GM21447 (cell line): ENCODE results near the gene TUBAL3.
"Not testable (repeated sequence)": the region's sequence is repeated elsewhere in the genome, so short reads cannot be mapped to it uniquely, and the experiment has no call there.

ENCODE experiments used
- ATAC-seq: cut with Tn5 transposase; IDR thresholded peaks from one replicate; pipeline ENCODE4 v1.9.1; 2021; ENCODE audit not compliant: unreplicated experiment

Gene TUBAL3

DNA sequence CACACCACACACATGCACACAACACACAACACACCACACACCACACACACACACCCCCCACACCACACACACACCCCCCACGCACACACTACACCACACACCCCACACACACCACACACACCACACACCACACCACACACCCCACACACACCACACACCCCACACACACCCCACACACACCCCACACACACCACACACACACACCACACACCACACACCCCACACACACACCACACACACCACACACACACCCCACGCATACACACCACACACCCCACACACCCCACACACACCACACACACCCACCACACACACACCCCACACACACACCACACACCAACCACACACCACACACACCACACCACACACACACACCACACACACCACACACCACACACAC, 23.4 kb downstream of the TUBAL3 start:
- no peak for ATAC-seq

DNA sequence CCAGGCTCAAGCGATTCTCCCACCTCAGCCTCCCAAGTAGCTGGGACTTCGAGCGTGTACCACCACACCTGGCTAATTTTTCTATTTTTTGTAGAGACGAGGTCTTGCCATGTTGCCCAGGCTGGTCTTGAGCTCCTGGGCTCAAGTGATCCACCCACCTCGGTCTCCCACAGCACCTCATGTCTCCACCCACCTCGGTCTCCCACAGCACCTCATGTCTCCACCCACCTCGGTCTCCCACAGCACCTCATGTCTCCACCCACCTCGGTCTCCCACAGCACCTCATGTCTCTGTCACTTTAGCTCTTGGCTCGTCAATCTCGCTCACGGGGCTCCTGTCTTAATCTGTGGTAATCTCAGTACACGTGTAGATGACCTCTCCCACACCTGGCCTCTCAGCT, 24.2 kb downstream of the TUBAL3 start:
- ATAC-seq: not testable (repeated sequence)

DNA sequence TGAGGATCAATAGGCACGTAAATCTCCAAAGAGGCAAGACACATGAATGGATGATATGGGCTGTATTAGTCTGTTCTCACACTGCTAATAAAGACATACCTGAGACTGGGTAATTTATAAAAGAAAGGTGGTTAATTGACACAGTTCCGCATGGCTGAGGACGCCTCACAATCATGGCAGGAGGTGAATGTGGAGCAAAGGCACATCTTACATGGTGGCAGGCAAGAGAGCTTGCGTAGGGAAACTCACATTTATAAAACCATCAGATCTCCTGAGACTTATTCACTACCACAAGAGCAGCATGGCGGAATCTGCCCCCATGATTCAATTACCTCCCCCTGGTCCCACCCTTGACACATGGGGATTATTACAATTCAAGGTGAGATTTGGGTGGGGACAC, 25.4 kb downstream of the TUBAL3 start:
- not testable (repeated sequence) for ATAC-seq

DNA sequence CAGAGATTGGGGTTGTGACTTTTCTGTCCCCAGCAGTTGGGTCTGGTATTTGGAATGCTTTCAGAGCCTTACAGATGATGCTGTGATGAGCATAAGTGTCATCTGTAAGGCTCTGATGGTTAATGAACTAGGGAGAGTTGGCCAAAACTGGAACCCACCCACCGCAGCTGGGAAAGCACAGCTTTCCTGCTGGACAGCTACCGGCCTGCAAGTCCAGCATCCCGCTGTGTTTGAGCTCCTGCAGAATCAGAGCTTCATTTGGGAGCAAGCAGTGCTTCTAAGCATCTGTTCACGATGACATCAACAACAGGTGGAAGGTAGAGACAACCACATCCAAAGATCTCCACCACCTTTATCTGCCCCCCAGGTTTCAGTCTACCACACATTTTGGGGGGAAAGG, 28.2 kb downstream of the TUBAL3 start:
- ATAC-seq: no peak

DNA sequence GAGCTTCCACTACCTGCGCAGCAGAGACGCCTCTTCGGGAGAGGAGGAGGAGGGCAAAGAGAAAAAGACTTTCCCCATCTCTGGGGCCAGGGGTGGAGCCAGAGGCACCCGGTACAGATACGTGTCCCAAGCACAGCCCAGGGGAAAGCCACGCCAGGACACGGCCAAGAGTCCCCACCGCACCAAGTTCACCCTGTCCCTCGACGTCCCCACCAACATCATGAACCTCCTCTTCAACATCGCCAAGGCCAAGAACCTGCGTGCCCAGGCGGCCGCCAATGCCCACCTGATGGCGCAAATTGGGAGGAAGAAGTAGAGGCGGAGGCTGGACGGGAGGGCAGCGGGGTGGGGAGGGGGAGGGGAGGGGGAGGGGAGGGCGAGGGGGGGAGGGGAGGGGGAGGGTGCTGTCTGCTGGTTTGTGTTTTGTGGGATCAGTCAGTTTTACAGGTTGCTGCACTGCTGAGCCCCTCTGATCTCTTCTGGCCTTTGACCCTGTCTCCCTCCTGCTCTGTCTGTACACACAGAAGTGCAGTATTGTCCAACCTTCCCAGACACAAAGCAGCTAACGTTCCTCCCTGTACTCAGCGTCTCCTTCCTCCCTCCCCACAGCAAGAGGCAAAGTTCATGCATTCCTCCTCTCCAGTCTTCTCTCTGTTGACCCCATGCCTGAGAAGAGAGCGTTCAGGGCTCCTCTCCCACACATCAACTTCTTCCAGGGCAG, 30.6 kb downstream of the TUBAL3 start:
- ATAC-seq: no peak

DNA sequence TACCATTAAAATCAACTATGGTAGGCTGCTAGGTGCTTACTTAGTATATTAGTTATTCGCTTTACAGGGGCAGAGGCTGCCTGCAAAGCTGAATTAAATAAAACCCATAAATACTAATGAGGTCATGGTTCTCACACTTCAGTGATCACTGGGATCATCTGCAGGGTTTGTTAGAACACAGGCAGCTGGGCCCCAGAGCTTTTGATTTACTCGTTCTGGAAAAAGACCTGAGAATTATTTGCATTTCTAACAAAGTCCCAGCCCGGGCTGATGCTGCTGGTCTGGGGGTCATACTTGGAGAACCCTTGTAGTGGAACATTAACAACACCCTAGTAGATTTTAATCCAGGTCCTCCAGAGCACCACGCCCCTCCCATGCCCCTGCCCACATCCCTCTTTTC, 31.3 kb downstream of the TUBAL3 start:
- ATAC-seq: no peak

DNA sequence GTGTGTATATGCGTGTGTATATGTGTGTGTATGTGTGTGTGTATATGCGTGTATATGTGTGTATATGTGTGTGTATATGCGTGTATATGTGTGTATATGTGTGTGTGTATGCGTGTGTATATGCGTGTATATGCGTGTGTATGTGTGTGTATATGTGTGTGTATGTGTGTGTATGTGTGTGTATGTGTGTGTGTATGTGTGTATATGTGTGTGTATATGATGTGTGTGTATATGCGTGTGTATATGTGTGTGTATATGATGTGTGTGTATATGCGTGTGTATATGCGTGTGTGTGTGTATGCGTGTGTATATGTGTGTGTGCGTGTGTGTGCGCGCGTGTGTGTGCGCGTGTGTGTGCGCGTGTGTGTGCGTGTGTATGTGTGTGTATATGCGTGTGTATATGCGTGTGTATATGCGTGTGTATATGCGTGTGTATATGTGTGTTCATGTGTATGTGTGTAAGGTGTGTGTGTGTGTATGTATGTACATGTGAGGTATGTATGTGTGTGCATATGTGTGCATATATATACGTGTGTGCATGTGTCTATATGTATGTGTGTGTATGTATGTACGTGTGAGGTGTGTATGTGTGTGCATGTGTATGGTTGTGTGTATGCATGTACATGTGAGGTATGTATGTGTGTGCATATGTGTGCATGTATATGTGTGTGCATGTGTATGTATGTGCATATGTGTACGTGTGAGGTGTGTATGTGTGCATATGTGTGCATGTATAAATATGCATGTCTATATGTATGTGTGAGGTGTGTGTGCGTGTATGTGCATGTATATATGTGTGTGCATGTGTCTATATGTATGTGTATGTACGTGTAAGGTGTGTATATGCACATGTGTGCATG, 33.9 kb downstream of the TUBAL3 start:
- no peak for ATAC-seq

DNA sequence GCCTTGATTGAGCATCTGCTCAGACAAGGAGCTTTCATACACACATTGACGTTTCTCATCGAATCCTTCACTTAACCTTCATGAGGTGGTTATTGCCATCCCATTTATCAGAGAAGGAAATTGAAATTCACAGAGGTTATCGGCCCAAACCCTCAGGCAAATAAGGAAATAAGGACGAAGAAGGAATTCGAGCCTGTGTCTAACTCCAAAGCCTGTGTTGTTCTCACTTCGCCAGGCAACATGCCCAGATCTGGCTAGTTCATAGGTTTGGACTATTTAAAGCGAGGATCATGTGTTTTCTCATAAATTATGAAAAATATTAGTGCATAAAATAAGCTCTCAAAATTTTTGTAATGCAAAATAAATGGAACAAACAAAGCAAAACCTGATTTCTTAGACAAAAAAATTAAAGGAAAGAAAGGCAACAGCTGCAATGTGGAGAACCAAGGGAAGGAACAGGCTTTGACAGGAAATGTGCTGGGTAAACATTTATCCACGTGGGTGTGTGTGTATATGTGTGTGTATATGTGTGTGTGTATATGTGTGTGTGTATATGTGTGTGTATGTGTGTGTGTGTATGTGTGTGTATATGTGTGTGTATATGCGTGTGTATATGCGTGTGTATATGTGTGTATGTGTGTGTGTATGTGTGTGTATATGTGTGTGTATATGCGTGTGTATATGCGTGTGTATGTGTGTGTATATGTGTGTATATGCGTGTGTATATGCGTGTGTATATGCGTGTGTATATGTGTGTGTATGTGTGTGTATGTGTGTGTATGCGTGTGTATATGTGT, 35.1 kb downstream of the TUBAL3 start:
- ATAC-seq: no peak

DNA sequence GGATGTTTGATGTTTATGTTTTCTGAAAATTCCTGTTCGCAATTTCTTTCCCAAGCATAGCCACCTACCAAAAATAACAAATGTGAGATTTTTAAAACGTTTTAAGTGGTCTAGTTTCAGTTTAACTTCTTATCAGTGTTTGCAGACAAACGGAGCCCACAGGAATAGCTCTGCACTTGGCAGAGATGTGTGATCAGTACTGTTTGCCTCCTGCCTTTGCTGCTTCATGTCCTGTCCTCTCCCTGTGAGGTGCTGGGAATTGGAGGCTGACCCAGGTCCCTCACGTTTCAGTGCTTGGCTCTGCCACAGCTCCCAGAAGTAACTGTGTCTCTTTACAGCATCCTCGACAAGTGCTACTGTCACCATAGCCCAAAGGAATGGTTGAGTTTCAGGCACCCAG, 38.7 kb downstream of the TUBAL3 start:
- ATAC-seq: no peak

DNA sequence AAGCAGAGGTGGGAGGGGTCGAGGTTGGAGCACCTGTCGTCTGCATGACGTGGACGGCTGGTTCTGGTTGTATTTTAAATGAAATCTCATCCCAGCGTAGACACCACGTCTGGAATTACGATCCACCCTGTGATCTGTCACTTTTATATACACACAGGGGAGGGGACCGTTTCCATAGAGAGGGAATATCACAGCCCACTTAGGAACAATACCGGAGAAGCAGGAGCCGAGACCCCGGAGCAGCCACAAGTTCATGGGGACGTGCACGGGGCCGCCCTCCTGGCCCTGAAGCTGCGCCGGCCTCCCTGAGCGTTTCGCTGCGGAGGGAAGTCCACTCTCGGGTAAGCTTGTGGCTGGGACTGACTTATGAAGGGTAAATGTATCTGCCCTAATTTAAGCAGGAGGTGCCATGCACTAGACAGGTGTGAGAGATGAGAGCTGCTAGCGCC, 39.7 kb downstream of the TUBAL3 start, which contains the start of gene UCN3:
Gene UCN3 (plus strand): TSS at position 77 of the 449 bp plus-strand sequence. CDS start 8,755 bp downstream, outside the sequence.
- no peak for ATAC-seq

DNA sequence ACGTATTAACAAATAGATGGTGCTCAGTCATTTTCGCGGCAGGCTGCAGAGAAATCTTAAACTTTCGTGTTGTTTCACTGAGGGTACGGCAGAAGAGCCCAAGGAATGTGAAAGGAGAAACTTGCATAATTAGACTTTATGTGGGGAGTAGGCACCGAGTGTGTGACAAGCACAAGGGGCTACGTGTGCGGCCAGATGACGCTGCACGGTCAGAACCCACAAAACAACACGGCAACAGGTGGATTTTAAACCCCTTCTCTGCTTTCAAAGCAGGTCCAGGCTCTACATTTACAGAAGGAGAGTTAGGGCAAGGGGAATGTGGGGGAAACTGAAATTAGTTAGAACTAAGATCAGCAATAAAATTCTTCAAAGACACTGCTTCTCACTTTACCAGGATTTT, 40.3 kb downstream of the TUBAL3 start:
- no peak for ATAC-seq

DNA sequence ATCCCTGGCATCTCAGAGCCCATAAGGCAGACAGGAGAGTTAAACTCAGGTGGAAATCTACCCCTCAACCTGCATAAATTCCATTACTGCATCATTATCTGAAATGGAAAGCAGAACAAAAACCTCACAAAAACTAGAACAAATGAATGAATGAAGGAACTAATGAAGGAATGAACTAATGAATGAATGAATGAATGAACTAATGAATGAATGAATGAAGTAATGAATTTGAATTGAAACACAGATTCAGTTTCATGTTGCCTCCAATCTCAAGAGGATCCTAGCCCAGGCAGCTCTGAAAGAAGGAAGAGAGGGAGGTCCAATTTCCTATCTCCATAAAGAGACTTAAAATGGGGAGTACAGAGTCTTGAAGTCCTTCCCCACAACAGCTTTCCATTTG, 41.8 kb downstream of the TUBAL3 start:
- ATAC-seq: no peak

DNA sequence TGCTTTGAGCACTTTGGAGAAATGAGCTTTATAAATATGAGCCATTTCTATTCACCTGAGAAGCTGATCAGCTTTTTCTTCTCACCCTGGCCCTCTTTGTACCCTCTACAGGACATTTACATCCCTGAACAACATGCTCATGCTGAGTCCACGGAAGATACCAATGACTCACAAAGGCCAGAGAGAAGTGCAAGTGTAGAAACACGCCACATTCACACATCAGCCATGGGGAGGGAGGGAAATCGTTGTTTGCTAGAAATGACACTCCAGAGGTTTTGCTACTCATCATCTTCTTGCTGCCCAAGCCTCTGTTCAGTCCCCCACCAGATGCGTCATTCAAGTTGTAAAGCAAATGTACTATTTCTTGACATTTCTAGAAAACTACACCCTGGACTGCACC, 42.7 kb downstream of the TUBAL3 start:
- no peak for ATAC-seq

DNA sequence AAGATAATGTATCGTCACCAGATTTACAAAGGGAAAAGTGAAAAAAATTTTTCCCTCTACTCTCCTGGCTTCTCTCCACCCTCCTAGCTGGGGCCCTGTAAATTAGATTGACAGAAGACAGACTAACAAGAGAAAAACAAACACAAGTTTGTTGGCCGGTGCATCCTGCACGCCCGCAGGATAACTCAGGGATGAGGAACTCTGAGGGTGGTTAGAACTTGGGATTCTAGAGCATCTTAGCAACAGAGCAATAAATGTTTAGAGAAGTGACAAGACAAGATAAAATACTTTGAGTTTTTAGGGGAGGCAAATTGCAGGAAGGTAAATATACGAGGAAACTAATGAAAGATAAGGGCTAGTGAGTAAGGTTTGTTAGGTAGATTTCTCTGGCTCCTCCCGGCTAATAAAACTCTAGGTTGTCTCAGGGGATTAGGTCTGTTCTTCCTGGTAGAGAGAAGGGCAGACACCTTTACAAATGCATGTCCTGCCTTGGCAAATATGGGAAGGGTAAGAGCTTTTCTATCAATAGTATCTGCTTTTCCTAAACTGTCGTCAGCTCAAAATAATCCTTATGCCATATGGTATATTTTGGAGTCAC, 44.2 kb downstream of the TUBAL3 start:
- ATAC-seq: no peak

DNA sequence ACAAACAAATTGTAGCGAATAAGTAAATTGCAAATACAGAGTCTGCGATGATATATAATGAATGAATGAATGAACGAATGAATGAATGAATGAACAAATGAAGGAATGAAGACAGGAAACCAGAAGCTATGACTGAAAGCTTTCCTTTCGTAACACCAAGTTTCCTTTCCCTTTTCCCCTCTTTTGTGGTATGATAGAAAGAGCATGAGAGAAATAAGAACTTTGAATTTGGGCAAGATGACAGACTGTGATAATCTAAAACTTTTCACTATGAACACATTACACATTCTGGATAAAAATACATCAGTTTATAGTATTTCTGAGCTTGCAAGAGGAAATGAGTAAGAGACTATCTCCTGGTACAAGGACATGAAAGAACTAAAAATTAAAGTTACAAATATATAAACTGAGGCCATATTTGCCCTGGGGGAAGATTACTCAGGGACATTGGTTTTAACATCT, 48.3 kb downstream of the TUBAL3 start:
- no peak for ATAC-seq

DNA sequence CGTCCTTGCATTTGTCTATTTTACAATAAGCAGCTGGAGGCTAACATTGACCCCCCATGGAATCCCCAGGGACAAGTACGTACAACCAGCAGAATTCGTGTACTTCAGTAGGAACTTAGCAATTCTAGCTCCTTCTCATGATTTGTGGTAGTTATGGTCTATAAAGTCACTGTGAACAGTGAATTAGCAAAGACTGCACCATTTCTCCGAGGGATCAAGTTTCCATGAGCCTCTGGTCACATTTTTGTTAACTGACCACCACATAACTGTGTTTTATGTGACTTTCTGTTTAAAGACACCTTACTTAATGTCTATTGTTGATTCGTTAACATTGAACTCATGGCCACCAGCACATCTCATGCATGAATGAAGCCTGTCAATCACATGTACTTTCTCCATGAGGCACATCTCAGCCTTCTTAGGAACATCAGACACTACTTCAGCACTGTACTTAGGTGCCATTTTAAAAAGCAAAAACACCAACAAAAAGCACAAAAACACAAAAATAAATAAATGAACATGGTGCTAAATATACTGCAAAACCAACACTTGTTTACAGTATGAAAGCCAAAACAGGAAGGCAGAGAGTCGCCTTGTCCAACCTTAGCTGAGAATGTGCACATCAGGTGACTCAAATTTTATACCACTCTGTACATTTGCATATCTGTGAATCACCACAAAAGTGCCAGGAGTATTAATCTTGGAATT, 48.9 kb downstream of the TUBAL3 start:
- no peak for ATAC-seq

DNA sequence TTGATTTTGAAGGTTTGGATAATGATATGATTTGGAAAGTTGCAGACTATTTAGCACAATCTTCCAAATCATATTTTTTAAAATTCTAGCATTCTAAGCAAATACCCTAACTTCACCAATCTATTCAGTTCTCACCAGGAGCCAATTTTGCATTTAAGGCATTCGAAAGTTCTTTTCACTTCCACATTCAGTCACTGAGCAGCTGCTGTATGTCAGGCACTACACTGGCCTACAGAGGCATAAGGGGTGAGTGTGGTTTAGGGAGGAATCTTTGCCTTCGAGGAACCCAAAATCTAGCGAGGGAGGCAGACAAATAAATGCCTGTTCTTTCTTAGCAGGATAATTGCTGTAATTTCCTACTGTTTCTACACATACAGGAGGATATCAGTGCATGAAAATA, 50.6 kb downstream of the TUBAL3 start:
- peak; percentile 72 for ATAC-seq

DNA sequence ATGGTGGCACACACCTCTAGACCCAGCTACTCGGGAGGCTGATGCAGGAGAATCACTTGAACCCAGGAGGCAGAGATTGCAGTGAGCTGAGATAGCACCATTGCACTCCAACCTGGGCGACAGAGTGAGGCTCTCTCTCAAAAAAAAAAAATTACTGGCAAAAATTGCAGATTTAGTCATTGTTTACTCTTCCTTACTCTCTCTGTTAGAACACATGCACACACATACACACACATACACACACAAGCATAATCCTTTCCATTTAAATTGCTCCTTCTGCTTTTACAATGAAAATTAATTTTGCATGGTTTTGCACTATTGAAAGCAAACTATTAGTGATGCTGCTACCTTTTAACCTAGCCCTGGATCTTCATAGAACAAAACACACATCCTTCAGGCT, 55.3 kb downstream of the TUBAL3 start:
- ATAC-seq: no peak

DNA sequence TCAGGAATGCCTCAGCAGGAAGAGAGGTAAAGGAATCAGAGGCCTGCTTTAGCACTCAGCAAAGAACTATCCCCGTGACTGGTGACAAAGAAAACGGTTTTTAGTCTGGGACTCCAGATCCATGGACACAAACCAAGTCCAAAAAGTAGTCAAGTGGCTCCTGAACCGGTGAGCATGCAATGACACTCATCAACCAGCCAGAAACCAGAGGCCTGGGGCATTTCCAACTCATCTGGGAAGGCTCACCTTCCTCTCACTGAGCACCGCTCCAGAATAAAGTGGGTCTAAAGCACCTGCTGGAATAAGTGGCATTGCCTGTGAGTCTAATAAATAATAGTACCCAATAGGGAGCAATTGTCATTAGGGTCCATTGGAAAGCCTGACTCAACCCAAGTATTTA, 57.7 kb downstream of the TUBAL3 start:
- no peak for ATAC-seq

DNA sequence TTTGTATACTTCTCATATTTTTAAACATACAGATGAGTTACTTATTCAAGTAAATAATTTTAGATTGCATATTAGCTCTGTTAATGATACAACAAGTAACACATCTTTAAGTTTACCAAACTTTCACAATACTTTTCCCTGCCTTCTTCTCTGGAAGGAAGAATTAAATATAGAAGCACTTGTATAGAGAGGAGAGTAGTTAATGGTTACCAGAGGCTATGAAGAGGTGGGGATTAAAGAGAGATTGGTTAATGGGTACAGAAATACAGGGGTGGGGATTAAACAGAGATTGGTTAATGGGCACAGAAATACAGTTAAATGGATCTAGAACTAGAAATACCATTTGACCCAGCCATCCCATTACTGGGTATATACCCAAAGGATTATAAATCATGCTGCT, 59.9 kb downstream of the TUBAL3 start:
- no peak for ATAC-seq
